Vagina (tissue), 2 donors: ENCODE results near the gene LYPD6.

Experiments used
- POLR2A ChIP-seq, 2 donors: fragments of 450-650 bp; IDR thresholded peaks; one replicate each; pipeline ENCODE4 v1.6.1; 2017; ENCODE audit warnings: antibody characterized with exemption in 2 of 2, mild to moderate bottlenecking in 2 of 2, moderate library complexity in 2 of 2
- POLR2AphosphoS5 ChIP-seq, 2 donors: sonication (generic); formaldehyde crosslinking; IDR thresholded peaks; one replicate each; pipeline ENCODE4 v1.9.0; 2017; ENCODE audit warnings: antibody characterized with exemption in 2 of 2, mild to moderate bottlenecking in 2 of 2, low read depth in 1 of 2; ENCODE audit not compliant: insufficient read depth in 1 of 2

GRCh38 chr2:149291881-149292280 is 38.5 kb upstream of the LYPD6 start:
- TF ChIP-seq POLR2A (IDR thresholded peaks at IDR 0.05) (no peak), POLR2AphosphoS5 (IDR thresholded peaks at IDR 0.05; ENCODE audit: insufficient read depth in 1 of 2, low read depth in 1 of 2) (no peak)
